ENCODE results near the gene RNF121.

RNF121 gene

GRCh38 chr11:72013765-72014711 is 85.2 kb downstream of the RNF121 start:
- H3K4me3 Mint-ChIP-seq: no peak overlapping the region
- H3K9me3 Mint-ChIP-seq: no peaks in the 10 kb centered on the region
- peak overlapping the region; percentile 26 to 79 (median 37) for H3K27ac Mint-ChIP-seq
- no peaks in the 10 kb centered on the region for H3K27me3 Mint-ChIP-seq (ENCODE audit: low read depth)
- H3K36me3 Mint-ChIP-seq (ENCODE audit: low read depth): peaks cover 80% of the 10 kb centered on the region
- peaks cover 24% of the 10 kb centered on the region for H3K4me1 Mint-ChIP-seq
- TF ChIP-seq CTCF (IDR thresholded peaks at IDR 0.05; ENCODE audit: unreplicated experiment in 3 of 3): no peak

GRCh38 chr11:72014761-72015320 is 86.0 kb downstream of the RNF121 start:
- H3K36me3 Mint-ChIP-seq (ENCODE audit: low read depth): peaks cover 83% of the 10 kb centered on the region
- H3K27ac Mint-ChIP-seq: peak overlapping the region; percentile 26 to 79 (median 37)
- H3K4me3 Mint-ChIP-seq: no peak overlapping the region
- H3K4me1 Mint-ChIP-seq: peaks cover 24% of the 10 kb centered on the region
- no peak for TF ChIP-seq CTCF (IDR thresholded peaks at IDR 0.05; ENCODE audit: unreplicated experiment in 3 of 3)
- no peaks in the 10 kb centered on the region for H3K27me3 Mint-ChIP-seq (ENCODE audit: low read depth)
- no peaks in the 10 kb centered on the region for H3K9me3 Mint-ChIP-seq

- Mint-ChIP-seq H3K27me3 (ENCODE audit: low read depth) (no peaks in the 10 kb centered on the region), H3K36me3 (ENCODE audit: low read depth) (peaks cover 83% of the 10 kb centered on the region), H3K4me3 (no peak overlapping the region), H3K27ac (peak overlapping the region; percentile 37 to 78 (median 67)), H3K9me3 (no peaks in the 10 kb centered on the region), H3K4me1 (peaks cover 24% of the 10 kb centered on the region)
- TF ChIP-seq CTCF (IDR thresholded peaks at IDR 0.05; ENCODE audit: unreplicated experiment in 3 of 3): peak; percentile 36 to 53 (median 39)
These were observed 86.7 kb downstream of the RNF121 start for GRCh38 chr11:72015511-72016061.

- Mint-ChIP-seq H3K4me3 (no peak overlapping the region), H3K27me3 (ENCODE audit: low read depth) (no peaks in the 10 kb centered on the region), H3K4me1 (peaks cover 24% of the 10 kb centered on the region), H3K9me3 (no peaks in the 10 kb centered on the region), H3K27ac (no peak overlapping the region), H3K36me3 (ENCODE audit: low read depth) (peaks cover 89% of the 10 kb centered on the region)
- no peak for TF ChIP-seq CTCF (IDR thresholded peaks at IDR 0.05; ENCODE audit: unreplicated experiment in 3 of 3)
These were observed 89.3 kb downstream of the RNF121 start for GRCh38 chr11:72018171-72018570.

- no peaks in the 10 kb centered on the region for H3K9me3 Mint-ChIP-seq
- no peak overlapping the region for H3K27ac Mint-ChIP-seq
- TF ChIP-seq CTCF (IDR thresholded peaks at IDR 0.05; ENCODE audit: unreplicated experiment in 3 of 3): no peak
- H3K4me1 Mint-ChIP-seq: peaks cover 37% of the 10 kb centered on the region
- H3K4me3 Mint-ChIP-seq: no peak overlapping the region
- peaks cover 78% of the 10 kb centered on the region for H3K36me3 Mint-ChIP-seq (ENCODE audit: low read depth)
- no peaks in the 10 kb centered on the region for H3K27me3 Mint-ChIP-seq (ENCODE audit: low read depth)
These were observed 94.5 kb downstream of the RNF121 start for GRCh38 chr11:72023335-72023734.
